Sigmoid colon (tissue), 7 donors: Measurements from ENCODE around the gene DIAPH1. TPM values are rescaled to one million over a fixed set of nuclear protein-coding genes. Genes with fewer than 3 reads are reported as not detected.
"Not testable (repeated sequence)": the region's sequence is repeated elsewhere in the genome, so short reads cannot be mapped to it uniquely, and the experiment has no call there.

Experiments used
- DNase-seq: peaks from one replicate; pipeline ENCODE4 v3.0.0-alpha.2; 2019
- H3K27ac ChIP-seq, 4 donors: fragments of 200-600 bp; sonication (generic); one replicate each; pipeline ENCODE4 v1.5.1; 2016 to 2019; ENCODE audit warnings: mild to moderate bottlenecking in 1 of 4
- H3K27me3 ChIP-seq, 3 donors: fragments of 200-600 bp; sonication (generic); one replicate each; pipeline ENCODE4 v1.5.1; 2019; ENCODE audit warnings: mild to moderate bottlenecking in 1 of 3
- H3K36me3 ChIP-seq, 4 donors: fragments of 200-600 bp; sonication (generic); one replicate each; pipeline ENCODE4 v1.5.1; 2016 to 2019
- H3K4me1 ChIP-seq, 4 donors: fragments of 200-600 bp; sonication (generic); one replicate each; pipeline ENCODE4 v1.5.1; 2017 to 2019
- H3K4me3 ChIP-seq, 4 donors: fragments of 200-600 bp; sonication (generic); one replicate each; pipeline ENCODE4 v1.5.1; 2017 to 2019; ENCODE audit warnings: mild to moderate bottlenecking in 2 of 4, moderate library complexity in 1 of 4
- H3K9me3 ChIP-seq, 4 donors: fragments of 200-600 bp in 3 of 4; sonication (generic) in 3 of 4; one replicate each; pipeline versions ENCODE4 v1.5.1 to v1.6.1; 2013 to 2019
- CTCF ChIP-seq, 4 experiments: fragments of 450-650 bp in 3 of 4; fragments of 200-600 bp in 1 of 4; IDR thresholded peaks; one replicate each; pipeline ENCODE4 v1.5.1; 2016 to 2019; ENCODE audit warnings: antibody characterized with exemption in 4 of 4, mild to moderate bottlenecking in 3 of 4, moderate library complexity in 2 of 4
- EP300 ChIP-seq, 4 donors: sonication (generic); formaldehyde crosslinking; IDR thresholded peaks; one replicate each; pipeline ENCODE4 v1.6.1; 2017; ENCODE audit warnings: antibody characterized with exemption in 4 of 4
- POLR2A ChIP-seq, 2 donors: fragments of 450-650 bp; IDR thresholded peaks; one replicate each; pipeline ENCODE4 v1.6.1; 2016; ENCODE audit warnings: antibody characterized with exemption in 2 of 2, mild to moderate bottlenecking in 2 of 2, moderate library complexity in 2 of 2
- POLR2AphosphoS5 ChIP-seq, 4 donors: sonication (generic); formaldehyde crosslinking; IDR thresholded peaks; one replicate each; pipeline ENCODE4 v1.6.1; 2017; ENCODE audit warnings: antibody characterized with exemption in 4 of 4
- WGBS, 2 donors: extraction: QIAGEN DNeasy Blood & Tissue Kit; methylation state at CpG; one replicate each; pipeline ENCODE4 v1.1.7; 2013; 5-methylcytosine and 5-hydroxymethylcytosine counted together
- intact Hi-C: fragments of 100-400 bp; cut with DNase I; formaldehyde crosslinking; loops from one replicate; pipeline ENCODE4 v1.15.1; 2023
- polyA plus RNA-seq, 3 donors: library from polyadenylated mRNA; stranded (reverse); fragments of 200-250 nt; gene quantifications; one replicate each; pipeline ENCODE4 v1.2.3, GENCODE V29; 2013
- total RNA-seq, 4 donors: library from RNA; depleted of rRNA; stranded (reverse); fragments of >200 nt; gene quantifications; one replicate each; pipeline ENCODE4 v1.1.0, GENCODE V29; 2016
- donor health status: healthy with polysubstance abuse.
- donor health status: Bipolar disorder and iron deficiency.
- donor health status: healthy.

Gene DIAPH1
- total and polyA plus RNA-seq, 7 donors: 14.4 to 105 (median 26.9) TPM

- DNase-seq: no peak
- WGBS, 2 donors: 68 to 83% methylated on average over 9 of the region's 9 CpGs
- no peak for TF ChIP-seq CTCF (IDR thresholded peaks at IDR 0.05)
- Histone ChIP-seq H3K36me3 (peaks cover 3 to 8% (median 4%) of the 10 kb centered on the region in 4 donors), H3K4me3 (no peak overlapping the region), H3K27me3 (no peaks in the 10 kb centered on the region), H3K4me1 (peaks cover 0 to 24% (median 18%) of the 10 kb centered on the region in 4 donors), H3K27ac (peak overlapping the region in 1 of 4 donors; percentile 12), H3K9me3 (no peaks in the 10 kb centered on the region)
- intact Hi-C loops: no loop called here
These were observed 2.6 kb downstream of the DIAPH1 start for GRCh38 chr5:141615991-141616720.

GRCh38 chr5:141613344-141613743 is 5.5 kb downstream of the DIAPH1 start:
- intact Hi-C loops: no loop called here
- no peak for TF ChIP-seq CTCF (IDR thresholded peaks at IDR 0.05)
- TF ChIP-seq POLR2A (IDR thresholded peaks at IDR 0.05): no peak
- no peak for TF ChIP-seq POLR2AphosphoS5 (IDR thresholded peaks at IDR 0.05)
- TF ChIP-seq EP300 (IDR thresholded peaks at IDR 0.05): no peak
- Histone ChIP-seq H3K4me3 (no peak overlapping the region), H3K27ac (no peak overlapping the region), H3K9me3 (no peaks in the 10 kb centered on the region), H3K27me3 (no peaks in the 10 kb centered on the region), H3K36me3 (no peaks in the 10 kb centered on the region), H3K4me1 (peaks cover 0 to 18% (median 13%) of the 10 kb centered on the region in 4 donors)
- DNase-seq: no peak

GRCh38 chr5:141611289-141611688 is 7.5 kb downstream of the DIAPH1 start:
- Histone ChIP-seq H3K4me1 (no peaks in the 10 kb centered on the region), H3K4me3 (no peak overlapping the region), H3K36me3 (no peaks in the 10 kb centered on the region), H3K27ac (no peak overlapping the region), H3K27me3 (no peaks in the 10 kb centered on the region), H3K9me3 (no peaks in the 10 kb centered on the region)
- no peak for DNase-seq
- intact Hi-C loops: no loop called here
- TF ChIP-seq EP300 (IDR thresholded peaks at IDR 0.05): no peak
- TF ChIP-seq POLR2AphosphoS5 (IDR thresholded peaks at IDR 0.05): no peak
- TF ChIP-seq CTCF (IDR thresholded peaks at IDR 0.05): no peak
- no peak for TF ChIP-seq POLR2A (IDR thresholded peaks at IDR 0.05)
- 84 to 95% methylated on average over 3 of the region's 3 CpGs for WGBS, 2 donors

GRCh38 chr5:141609921-141610320 is 8.9 kb downstream of the DIAPH1 start:
- H3K27ac ChIP-seq, H3K4me3 ChIP-seq, H3K36me3 ChIP-seq, intact Hi-C loops, H3K27me3 ChIP-seq, H3K9me3 ChIP-seq, H3K4me1 ChIP-seq, DNase-seq: not testable (repeated sequence)
- 95 to 97% methylated on average over 7 of the region's 7 CpGs for WGBS, 2 donors

- H3K27ac ChIP-seq: no peak overlapping the region
- 90% methylated on average over 3 of the region's 3 CpGs for WGBS, 2 donors
- no peak for DNase-seq
- no peaks in the 10 kb centered on the region for H3K36me3 ChIP-seq
- H3K4me1 ChIP-seq: peaks cover 0 to 5% (median under 1%) of the 10 kb centered on the region in 4 donors
- no peak overlapping the region for H3K4me3 ChIP-seq
- TF ChIP-seq CTCF (IDR thresholded peaks at IDR 0.05) (no peak), POLR2AphosphoS5 (IDR thresholded peaks at IDR 0.05) (no peak), EP300 (IDR thresholded peaks at IDR 0.05) (no peak), POLR2A (IDR thresholded peaks at IDR 0.05) (no peak)
- H3K9me3 ChIP-seq: no peaks in the 10 kb centered on the region
- intact Hi-C loops: no loop called here
- H3K27me3 ChIP-seq: no peaks in the 10 kb centered on the region
These were observed 9.8 kb downstream of the DIAPH1 start for GRCh38 chr5:141609044-141609443.
